HT-29 (cell line): Measurements from ENCODE around the gene LIPI. TPM values are rescaled to one million over a fixed set of nuclear protein-coding genes. Genes with fewer than 3 reads are reported as not detected.

ENCODE experiments used
- DNase-seq: peaks from one replicate; pipeline ENCODE4 v3.0.0-alpha.2; 2015; ENCODE audit warnings: low spot score
- total RNA-seq: library from RNA; depleted of rRNA; stranded (reverse); fragments of >200 nt; shearing (Covaris generic); gene quantifications from 2 replicates; pipeline ENCODE4 v1.2.3, GENCODE V29; 2014; rRNA removed

LIPI gene
- total RNA-seq = not detected in 2 replicates

DNA sequence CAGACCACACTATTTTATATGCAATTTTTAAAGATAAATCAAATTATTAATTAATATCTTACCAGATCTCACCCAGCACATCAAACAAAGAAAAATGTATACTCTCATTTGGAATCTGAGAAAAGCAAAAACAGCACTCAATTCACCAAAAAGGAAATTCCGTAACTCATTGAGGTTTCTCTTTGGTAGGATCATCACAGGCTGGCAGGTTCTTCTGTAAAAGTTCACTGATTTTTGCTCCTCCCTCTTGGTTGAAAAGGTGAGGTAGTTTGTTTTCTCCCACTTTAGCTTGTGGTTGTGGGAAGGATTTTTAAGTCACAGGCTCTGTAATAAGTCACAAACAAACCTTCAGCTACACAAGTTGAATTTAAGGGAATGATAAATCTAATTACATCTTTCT lies at the start of gene LIPI:
TSS of gene LIPI (minus strand) at position 218 of the 400 bp plus-strand sequence. CDS start at position 108, 110 bp downstream.
- DNase-seq = no peak

GRCh38 chr21:14260174-14260764 lies 49.5 kb upstream of the LIPI start:
- DNase-seq = no peak

GRCh38 chr21:14259747-14260146 lies 49.0 kb upstream of the LIPI start:
- DNase-seq = peak; percentile 60

DNA sequence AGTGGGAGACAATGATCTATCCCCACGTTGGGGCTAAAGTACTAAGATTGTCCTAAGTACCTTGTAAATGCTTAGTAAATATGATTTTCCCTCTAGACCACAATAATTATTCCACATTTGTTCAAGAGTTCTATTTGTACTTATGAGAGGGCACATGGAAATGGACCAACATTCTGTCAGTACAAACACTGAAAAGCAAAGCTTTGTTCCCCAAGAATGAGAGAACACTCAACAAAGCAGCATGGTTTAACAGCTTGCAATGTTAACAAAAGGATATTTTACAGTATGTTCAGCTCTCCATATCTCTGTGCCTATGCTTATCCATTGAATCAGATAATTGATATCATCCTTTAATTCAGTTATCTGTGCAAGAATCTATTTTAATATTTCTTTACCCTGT lies 40.6 kb upstream of the LIPI start:
- DNase-seq = no peak

DNA sequence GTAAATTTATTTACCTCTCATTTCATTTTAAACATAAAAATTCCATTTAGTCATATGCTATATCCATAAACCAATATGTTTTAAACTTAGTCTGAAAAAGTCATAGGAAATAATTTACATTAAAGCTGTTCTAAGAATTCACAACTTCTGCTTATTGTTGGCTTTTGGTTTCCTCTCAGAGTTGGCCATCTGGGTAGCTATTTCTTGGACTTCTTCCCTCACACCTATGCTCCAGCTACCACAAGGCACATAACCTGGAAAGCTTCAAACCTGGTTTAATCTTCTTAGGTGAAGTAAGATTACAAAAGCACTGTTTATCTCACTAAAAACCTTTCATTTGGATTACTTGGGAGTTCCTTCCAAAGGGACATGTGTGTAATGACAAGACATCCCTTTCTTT lies 35.0 kb upstream of the LIPI start:
- DNase-seq = no peak

DNA sequence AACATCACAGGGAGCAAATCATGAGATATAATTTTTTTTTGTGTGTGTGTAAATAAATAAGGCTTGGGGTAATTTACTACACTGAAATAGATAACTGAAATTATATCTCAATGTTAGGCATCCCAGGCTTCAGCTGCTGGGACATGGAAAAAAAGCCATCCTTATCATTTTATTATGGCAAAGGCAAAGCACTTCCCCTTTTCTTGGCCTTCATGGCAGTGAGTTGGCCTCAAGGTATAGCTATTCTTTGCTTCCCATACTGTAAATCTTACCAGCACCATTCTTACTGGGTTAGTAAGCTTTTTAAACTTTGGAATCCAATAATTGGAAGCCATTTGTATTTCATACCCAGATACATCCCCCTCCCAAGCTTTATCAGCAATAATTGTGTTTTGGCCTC lies 34.2 kb upstream of the LIPI start:
- no peak for DNase-seq

- no peak for DNase-seq
Measured at GRCh38 chr21:14243874-14244273, 33.1 kb upstream of the LIPI start.

DNA sequence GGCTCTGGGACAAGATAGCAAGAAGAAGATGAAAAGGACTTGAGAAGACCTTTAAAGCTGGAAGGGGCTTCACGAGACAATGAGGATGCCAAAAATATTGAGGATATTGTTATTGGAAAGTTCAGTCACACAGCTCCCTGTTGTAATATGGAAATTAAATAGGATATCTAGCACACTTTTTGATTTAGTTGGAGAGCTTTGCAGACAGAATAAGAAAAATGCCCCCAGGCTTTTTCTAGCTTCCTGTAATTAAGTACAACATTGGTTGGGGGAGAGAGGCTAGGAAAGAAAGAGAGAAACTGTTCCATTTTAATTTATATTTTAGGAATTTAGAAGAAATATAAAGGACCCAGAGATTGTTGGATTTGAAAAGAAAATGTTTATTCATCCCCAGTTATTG lies 32.7 kb upstream of the LIPI start:
- DNase-seq = no peak

DNA sequence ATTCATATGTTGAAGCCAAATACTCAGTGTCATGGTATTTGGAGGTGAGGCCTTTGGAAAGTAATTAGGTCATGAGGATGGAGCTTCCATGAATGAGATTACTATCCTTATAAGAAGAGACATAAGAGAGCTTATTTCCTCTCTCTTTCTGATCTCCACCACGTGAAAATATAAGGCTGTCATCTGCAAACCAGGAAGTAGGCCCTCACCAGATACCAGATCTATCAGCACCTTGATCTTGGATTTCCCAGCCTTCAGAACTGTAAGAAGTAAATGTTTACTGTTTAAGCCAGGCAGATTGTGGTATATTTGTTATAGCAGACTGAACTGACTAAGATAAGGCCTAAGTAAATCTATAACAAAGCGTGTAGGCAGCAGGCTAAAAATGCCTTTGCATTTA lies 30.5 kb upstream of the LIPI start:
- DNase-seq = no peak

DNA sequence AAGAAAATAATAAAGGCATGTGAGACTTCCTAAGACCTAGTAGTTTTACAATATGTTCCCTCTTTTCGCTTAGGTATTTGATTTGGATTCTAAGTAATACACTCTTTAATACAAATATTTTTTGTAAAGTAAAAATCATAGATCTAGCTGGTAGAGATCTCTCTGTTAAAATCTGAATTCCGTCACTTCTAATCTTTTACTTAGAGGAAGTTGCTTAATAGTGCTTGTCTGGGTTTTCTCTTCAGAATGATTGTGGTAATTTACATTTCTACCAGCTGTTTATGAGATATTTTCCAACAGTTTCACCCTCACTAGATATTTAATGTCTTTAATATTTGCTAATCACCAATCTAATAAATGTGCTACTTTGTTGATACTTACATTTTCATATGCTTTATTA lies 28.5 kb upstream of the LIPI start:
- no peak for DNase-seq

- DNase-seq = no peak
Measured at GRCh38 chr21:14236180-14236579, 25.4 kb upstream of the LIPI start.

GRCh38 chr21:14235101-14235500 lies 24.3 kb upstream of the LIPI start:
- DNase-seq = no peak

GRCh38 chr21:14229399-14229798 lies 18.6 kb upstream of the LIPI start:
- DNase-seq = no peak

DNA sequence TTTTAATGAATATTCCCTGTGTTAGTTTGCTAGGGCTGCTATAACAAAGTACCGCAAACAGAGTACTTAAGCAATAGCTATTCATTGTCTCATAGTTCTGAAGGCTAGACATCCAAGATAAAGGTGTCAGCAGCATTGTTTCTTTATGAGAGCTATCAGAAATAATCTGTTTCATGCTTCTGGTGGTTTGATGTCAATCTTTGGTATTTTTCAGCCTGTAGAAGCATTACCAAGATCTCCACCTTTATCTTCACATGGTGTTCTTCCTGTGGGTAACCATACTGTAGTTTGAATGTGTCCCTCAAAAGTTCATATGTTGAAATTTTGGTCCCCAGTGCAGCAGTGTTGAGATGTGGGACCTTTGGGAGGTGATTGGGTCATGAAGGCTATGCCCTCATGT lies 12.6 kb upstream of the LIPI start:
- DNase-seq = no peak

- DNase-seq = no peak
Measured at GRCh38 chr21:14215971-14216641, 5.4 kb upstream of the LIPI start, which contains the start of gene RBM11. Gene RBM11, plus strand, starts transcription at chr21:14216157. Its CDS starts 30 bp downstream, at chr21:14216187.

- no peak for DNase-seq
Measured at GRCh38 chr21:14213164-14213563, 2.4 kb upstream of the LIPI start.

DNA sequence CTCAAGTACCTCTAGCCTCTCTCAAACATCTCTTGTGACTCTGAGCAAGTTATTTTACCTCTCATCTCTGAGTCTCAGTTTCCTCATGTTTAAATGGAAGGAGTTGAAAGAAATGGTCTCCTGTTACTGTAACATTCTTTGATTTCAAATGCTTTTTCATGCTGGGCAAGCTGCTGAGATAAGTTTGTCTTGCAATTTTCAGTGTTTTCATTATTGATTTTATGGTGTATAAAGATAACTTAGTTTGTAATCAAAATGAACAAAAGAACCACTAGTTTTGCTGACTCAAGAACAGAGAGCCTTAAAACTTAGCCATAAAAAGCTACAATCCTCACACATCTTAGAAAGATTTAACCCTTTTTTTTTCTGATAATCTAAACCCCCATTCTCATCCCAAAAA lies 4.5 kb downstream of the LIPI start:
- DNase-seq = no peak

- peak; percentile 73 for DNase-seq
Measured at GRCh38 chr21:14166463-14167223, 44.1 kb downstream of the LIPI start.

GRCh38 chr21:14143999-14144398 lies 66.8 kb downstream of the LIPI start:
- no peak for DNase-seq

GRCh38 chr21:14124266-14124665 lies 86.5 kb downstream of the LIPI start:
- no peak for DNase-seq

- no peak for DNase-seq
Measured at GRCh38 chr21:14121719-14122118, 89.0 kb downstream of the LIPI start.

- DNase-seq = peak; percentile 25
Measured at GRCh38 chr21:14120091-14120734, 90.5 kb downstream of the LIPI start.
